ENCODE results near the gene PTGER4.

GRCh38 chr5:40683305-40683704 is 3.6 kb downstream of the PTGER4 start:
- TF ChIP-seq CTCF (conservative IDR thresholded peaks at IDR 0.05; ENCODE audit: low read length) (no peak), EZH2phosphoT487 (IDR thresholded peaks at IDR 0.05; ENCODE audit: borderline replicate concordance) (no peak)

Data from Loucy (cell line).